Measurements from ENCODE around the gene PLAC1.

PLAC1 gene

DNA sequence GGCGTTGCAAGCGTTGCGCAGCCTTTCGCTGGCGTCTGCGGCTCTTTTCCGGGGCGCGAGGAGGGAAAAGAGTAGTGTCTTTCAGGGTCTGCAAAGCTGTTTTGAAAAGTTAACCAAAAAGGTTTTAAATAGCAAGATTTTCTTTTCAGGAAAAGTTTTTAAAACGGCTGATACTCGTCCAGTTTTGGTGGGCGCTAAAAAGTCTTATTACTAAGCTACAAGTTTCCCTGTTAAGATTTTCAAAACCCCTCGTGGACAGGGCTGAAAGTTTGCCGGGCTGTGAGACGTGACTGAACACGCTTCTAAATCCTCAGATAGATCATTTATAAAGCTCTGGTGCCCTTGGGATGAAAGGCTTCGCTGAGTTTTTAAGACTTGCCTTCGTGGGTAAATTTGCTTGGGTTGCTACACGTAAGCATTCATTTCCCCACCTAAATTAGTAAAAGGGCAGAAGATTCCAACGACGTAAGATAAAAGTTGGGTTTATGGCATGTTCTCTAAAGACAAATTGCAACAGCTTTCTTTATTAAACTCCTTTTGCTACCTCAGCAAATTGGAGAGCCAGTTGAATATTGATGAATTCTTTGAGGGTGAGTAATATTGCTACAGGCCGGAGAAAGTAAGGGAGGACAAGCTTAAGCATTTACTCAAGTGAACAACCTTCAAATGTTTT is 106.8 kb downstream of the PLAC1 start:
- H3K27ac ChIP-seq (ENCODE audit: low read depth, low read length, poor library complexity, severe bottlenecking): no peak overlapping the region
- no peaks in the 10 kb centered on the region for H3K9me2 ChIP-seq (ENCODE audit: low read depth, low read length)
- no peak for TF ChIP-seq EZH2 (IDR thresholded peaks at IDR 0.05; ENCODE audit: borderline replicate concordance, low read length)
- no peak overlapping the region for H3K4me3 ChIP-seq (ENCODE audit: low read depth, low read length, poor library complexity, severe bottlenecking)
- H3K9me3 ChIP-seq (ENCODE audit: low read length): no peaks in the 10 kb centered on the region
- H3K9ac ChIP-seq (ENCODE audit: low read length): no peak overlapping the region
- H3K36me3 ChIP-seq (ENCODE audit: insufficient read depth, low read length): no peaks in the 10 kb centered on the region
- H4K20me1 ChIP-seq (ENCODE audit: insufficient read depth, low read length): no peaks in the 10 kb centered on the region
- no peaks in the 10 kb centered on the region for H3F3A ChIP-seq (ENCODE audit: insufficient read depth, low read length)
- H3K4me2 ChIP-seq (ENCODE audit: low read length): no peak overlapping the region
- peaks cover 27% of the 10 kb centered on the region for H3K4me1 ChIP-seq (ENCODE audit: insufficient read depth, low read length, severe bottlenecking)
- H2AFZ ChIP-seq (ENCODE audit: low read length): no peak overlapping the region
- no peaks in the 10 kb centered on the region for H3K79me2 ChIP-seq (ENCODE audit: insufficient read depth, low read length)
- no peaks in the 10 kb centered on the region for H3K27me3 ChIP-seq (ENCODE audit: insufficient read depth, low read length)

DNA sequence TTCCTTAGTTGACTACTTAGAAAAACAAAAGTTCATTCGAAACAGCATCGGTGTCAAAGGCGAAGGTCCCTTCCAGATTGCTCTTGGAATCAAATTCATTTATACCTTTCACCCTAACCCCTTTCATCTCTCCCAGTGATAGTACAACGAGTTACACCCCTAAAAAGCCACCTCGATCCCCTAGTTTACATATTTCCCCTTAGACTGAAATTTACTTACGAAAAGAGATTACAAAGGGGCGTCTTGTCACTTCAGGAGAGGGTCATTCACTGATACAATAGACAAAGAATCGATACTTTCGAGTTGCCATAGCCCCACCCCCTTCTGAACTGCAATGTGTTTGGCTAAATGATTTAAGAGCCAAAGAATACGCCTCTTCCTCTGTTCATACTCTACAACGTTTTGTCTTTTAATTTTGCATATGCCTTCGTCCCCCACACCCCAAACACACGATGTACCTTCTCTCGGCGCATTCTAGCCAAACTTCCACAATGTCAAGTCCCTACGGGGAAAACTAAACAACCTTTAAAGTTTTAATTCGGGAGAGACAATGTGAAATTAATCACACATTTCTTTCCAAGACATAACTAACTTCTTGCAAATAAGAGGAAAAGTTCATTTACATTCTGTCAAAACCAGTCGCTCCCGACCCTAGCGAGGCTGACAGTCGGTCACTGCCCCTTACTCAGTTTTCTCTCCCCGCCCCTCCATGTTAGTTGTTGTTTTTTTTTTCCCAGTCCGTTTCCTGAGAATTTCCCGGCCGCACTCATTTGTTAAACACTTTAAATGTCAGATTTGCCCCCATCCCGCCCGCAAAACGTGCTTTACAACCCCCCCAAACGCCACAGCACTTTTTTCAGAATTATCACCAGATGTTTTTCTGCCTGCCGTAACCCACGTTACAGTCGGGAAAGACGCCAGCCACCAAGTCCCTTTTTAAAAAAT is 109.7 kb downstream of the PLAC1 start:
- peak overlapping the region; percentile 67 for H3K4me3 ChIP-seq (ENCODE audit: low read depth, low read length, poor library complexity, severe bottlenecking)
- H3K9me2 ChIP-seq (ENCODE audit: low read depth, low read length): no peaks in the 10 kb centered on the region
- H3K36me3 ChIP-seq (ENCODE audit: insufficient read depth, low read length): no peaks in the 10 kb centered on the region
- 0 out of 2 replicates have a peak overlapping the region, but pooled peaks have one; percentile 61 for H2AFZ ChIP-seq (ENCODE audit: low read length)
- H3K27me3 ChIP-seq (ENCODE audit: insufficient read depth, low read length): no peaks in the 10 kb centered on the region
- peaks cover 27% of the 10 kb centered on the region for H3K4me1 ChIP-seq (ENCODE audit: insufficient read depth, low read length, severe bottlenecking)
- H3K9me3 ChIP-seq (ENCODE audit: low read length): no peaks in the 10 kb centered on the region
- H3K9ac ChIP-seq (ENCODE audit: low read length): peak overlapping the region; percentile 31; the same call in 1 of the 2 replicates
- H3K79me2 ChIP-seq (ENCODE audit: insufficient read depth, low read length): no peaks in the 10 kb centered on the region
- H4K20me1 ChIP-seq (ENCODE audit: insufficient read depth, low read length): no peaks in the 10 kb centered on the region
- peak overlapping the region; percentile 90 for H3K4me2 ChIP-seq (ENCODE audit: low read length)
- H3K27ac ChIP-seq (ENCODE audit: low read depth, low read length, poor library complexity, severe bottlenecking): no peak overlapping the region
- no peak for TF ChIP-seq EZH2 (IDR thresholded peaks at IDR 0.05; ENCODE audit: borderline replicate concordance, low read length)
- TF ChIP-seq, protein P1, sequence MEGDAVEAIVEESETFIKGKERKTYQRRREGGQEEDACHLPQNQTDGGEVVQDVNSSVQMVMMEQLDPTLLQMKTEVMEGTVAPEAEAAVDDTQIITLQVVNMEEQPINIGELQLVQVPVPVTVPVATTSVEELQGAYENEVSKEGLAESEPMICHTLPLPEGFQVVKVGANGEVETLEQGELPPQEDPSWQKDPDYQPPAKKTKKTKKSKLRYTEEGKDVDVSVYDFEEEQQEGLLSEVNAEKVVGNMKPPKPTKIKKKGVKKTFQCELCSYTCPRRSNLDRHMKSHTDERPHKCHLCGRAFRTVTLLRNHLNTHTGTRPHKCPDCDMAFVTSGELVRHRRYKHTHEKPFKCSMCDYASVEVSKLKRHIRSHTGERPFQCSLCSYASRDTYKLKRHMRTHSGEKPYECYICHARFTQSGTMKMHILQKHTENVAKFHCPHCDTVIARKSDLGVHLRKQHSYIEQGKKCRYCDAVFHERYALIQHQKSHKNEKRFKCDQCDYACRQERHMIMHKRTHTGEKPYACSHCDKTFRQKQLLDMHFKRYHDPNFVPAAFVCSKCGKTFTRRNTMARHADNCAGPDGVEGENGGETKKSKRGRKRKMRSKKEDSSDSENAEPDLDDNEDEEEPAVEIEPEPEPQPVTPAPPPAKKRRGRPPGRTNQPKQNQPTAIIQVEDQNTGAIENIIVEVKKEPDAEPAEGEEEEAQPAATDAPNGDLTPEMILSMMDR (IDR thresholded peaks at IDR 0.05; ENCODE audit: low read length): no peak
- H3F3A ChIP-seq (ENCODE audit: insufficient read depth, low read length): no peaks in the 10 kb centered on the region

DNA sequence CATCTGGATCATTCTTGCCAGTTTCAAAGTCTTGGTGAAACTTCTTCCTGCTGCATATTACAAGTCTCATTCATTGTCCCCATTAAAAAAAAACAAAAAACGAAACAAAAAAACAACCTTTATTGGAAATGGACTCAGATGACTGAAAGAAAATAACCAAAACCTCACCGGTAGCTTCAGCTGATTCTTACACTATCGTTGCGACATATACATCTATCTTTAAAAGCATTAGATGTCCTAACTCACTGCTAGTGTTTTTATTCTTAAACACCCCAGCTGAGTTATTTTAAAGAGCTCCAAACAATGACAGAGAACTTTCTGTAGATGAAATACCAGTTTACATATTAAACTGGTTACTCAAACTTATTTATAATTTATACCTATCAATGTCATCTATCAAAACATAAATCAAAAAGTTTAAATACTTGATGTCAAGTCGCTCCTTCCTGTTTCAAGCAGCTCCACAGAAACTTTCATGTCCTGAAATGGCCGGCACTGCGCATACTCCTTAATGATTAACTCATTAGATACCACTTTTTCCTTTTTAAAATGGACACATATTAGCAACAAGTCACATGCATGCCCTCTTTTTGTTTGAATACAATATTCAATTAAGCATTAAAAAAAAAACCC is 111.1 kb downstream of the PLAC1 start:
- H3K27me3 ChIP-seq (ENCODE audit: insufficient read depth, low read length): no peaks in the 10 kb centered on the region
- H2AFZ ChIP-seq (ENCODE audit: low read length): no peak overlapping the region
- H3K9ac ChIP-seq (ENCODE audit: low read length): no peak overlapping the region

More for the DNA sequence above, 111.1 kb downstream of the PLAC1 start:
- peaks cover 27% of the 10 kb centered on the region for H3K4me1 ChIP-seq (ENCODE audit: insufficient read depth, low read length, severe bottlenecking)
- H3F3A ChIP-seq (ENCODE audit: insufficient read depth, low read length): no peaks in the 10 kb centered on the region
- H3K36me3 ChIP-seq (ENCODE audit: insufficient read depth, low read length): no peaks in the 10 kb centered on the region
- no peaks in the 10 kb centered on the region for H4K20me1 ChIP-seq (ENCODE audit: insufficient read depth, low read length)
- no peak for TF ChIP-seq EZH2 (IDR thresholded peaks at IDR 0.05; ENCODE audit: borderline replicate concordance, low read length)
- TF ChIP-seq, protein P1 (IDR thresholded peaks at IDR 0.05; ENCODE audit: low read length): no peak
- H3K4me3 ChIP-seq (ENCODE audit: low read depth, low read length, poor library complexity, severe bottlenecking): no peak overlapping the region
- H3K27ac ChIP-seq (ENCODE audit: low read depth, low read length, poor library complexity, severe bottlenecking): no peak overlapping the region
- H3K9me2 ChIP-seq (ENCODE audit: low read depth, low read length): no peaks in the 10 kb centered on the region
- H3K9me3 ChIP-seq (ENCODE audit: low read length): no peaks in the 10 kb centered on the region
- no peak overlapping the region for H3K4me2 ChIP-seq (ENCODE audit: low read length)
- no peaks in the 10 kb centered on the region for H3K79me2 ChIP-seq (ENCODE audit: insufficient read depth, low read length)
